ENCODE results near the gene CYP2C9. TPM values are rescaled to one million over a fixed set of nuclear protein-coding genes. Genes with fewer than 3 reads are reported as not detected.

Gene CYP2C9
- total RNA-seq, result not detected in 2 replicates

GRCh38 chr10:94938383-94938782 lies at the start of gene CYP2C9:
TSS of gene CYP2C9 (plus strand) at chr10:94938658. CDS start at chr10:94938683, 25 bp downstream.

Other genes with a start within 250 kb of the CYP2C9 start
- not detected in 2 replicates for gene CYP2C19, start 176.0 kb upstream of the CYP2C9 start, total RNA-seq
- gene CYP2C8, start 130.8 kb downstream of the CYP2C9 start, total RNA-seq, result not detected in 2 replicates